NOMO-1 treated with dmso at 0.1 percent for 144 hours (cell line): ENCODE results near the gene WEE1.
"Not testable (repeated sequence)": the region's sequence is repeated elsewhere in the genome, so short reads cannot be mapped to it uniquely, and the experiment has no call there.

Source experiments
- DNase-seq: peaks from one replicate; lab custom pipeline; 2025; ENCODE audit not compliant: unreplicated experiment; lab: John Stamatoyannopoulos, UW

Gene WEE1

GRCh38 chr11:9573052-9573774 is at the start of gene WEE1:
TSS of gene WEE1 (plus strand) at chr11:9573670. CDS start at chr11:9573934, 264 bp downstream.
- DNase-seq: peak; percentile 95

GRCh38 chr11:9524001-9524400 is 49.5 kb upstream of the WEE1 start:
- DNase-seq: no peak

GRCh38 chr11:9525116-9525515 is 48.4 kb upstream of the WEE1 start:
- no peak for DNase-seq

GRCh38 chr11:9527481-9528135 is 45.9 kb upstream of the WEE1 start:
- no peak for DNase-seq

- no peak for DNase-seq
These were observed 45.4 kb upstream of the WEE1 start for GRCh38 chr11:9528136-9528501.

GRCh38 chr11:9528573-9529333 is 44.7 kb upstream of the WEE1 start:
- no peak for DNase-seq

GRCh38 chr11:9529334-9529650 is 44.2 kb upstream of the WEE1 start:
- no peak for DNase-seq

- no peak for DNase-seq
These were observed 43.3 kb upstream of the WEE1 start for GRCh38 chr11:9530020-9530621.

- DNase-seq: no peak
These were observed 42.4 kb upstream of the WEE1 start for GRCh38 chr11:9530901-9531625.

- no peak for DNase-seq
These were observed 40.4 kb upstream of the WEE1 start for GRCh38 chr11:9533058-9533457.

GRCh38 chr11:9533736-9534473 is 39.6 kb upstream of the WEE1 start:
- no peak for DNase-seq

GRCh38 chr11:9535189-9535781 is 38.2 kb upstream of the WEE1 start:
- peak; percentile 81 for DNase-seq

GRCh38 chr11:9538548-9538947 is 34.9 kb upstream of the WEE1 start:
- DNase-seq: no peak

GRCh38 chr11:9549216-9549615 is 24.3 kb upstream of the WEE1 start:
- DNase-seq: not testable (repeated sequence)

- no peak for DNase-seq
These were observed 23.3 kb upstream of the WEE1 start for GRCh38 chr11:9550191-9550628.

GRCh38 chr11:9561279-9561982 is 12.0 kb upstream of the WEE1 start:
- no peak for DNase-seq

- DNase-seq: no peak
These were observed 10.8 kb upstream of the WEE1 start for GRCh38 chr11:9562716-9563115.

GRCh38 chr11:9563196-9563730 is 10.2 kb upstream of the WEE1 start:
- no peak for DNase-seq
